ENCODE data around the gene JARID2.

JARID2 gene

DNA sequence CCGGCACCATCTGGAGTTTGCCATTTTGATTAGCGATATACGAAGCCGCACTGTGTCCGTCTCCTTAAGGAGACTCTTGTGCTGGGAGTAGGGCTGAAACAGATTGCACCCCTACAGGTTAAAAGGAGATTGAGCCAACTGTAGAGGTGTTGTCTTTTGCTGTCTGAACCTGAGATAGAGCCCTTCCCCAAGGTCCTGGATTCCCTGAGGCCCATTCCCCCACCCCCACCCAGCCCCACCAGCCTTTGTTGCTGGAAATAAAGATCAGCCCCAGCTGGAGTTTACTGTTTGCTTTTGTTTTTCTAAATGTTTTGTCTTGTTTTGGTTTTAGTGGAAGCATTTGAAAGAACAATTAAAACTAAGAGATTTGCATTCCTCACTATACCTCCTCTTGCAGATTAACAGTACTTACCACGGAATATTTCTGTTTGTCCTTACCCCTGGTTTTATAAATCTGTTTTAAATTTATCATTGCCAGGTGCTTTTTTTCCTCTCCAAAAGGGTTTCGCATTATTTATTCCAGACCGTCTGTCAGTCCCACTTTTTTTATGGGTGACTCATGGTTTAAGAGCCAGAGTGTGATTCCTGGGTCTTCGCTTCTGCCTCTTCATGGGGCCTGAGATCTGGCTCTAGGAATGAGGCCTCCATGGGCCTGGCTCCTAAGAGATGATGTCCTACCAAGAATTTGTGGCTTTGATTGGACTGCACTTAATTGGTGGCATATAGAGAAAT, 247.7 kb downstream of the JARID2 start:
- DNase-seq (ENCODE audit: low read depth): no peak

DNA sequence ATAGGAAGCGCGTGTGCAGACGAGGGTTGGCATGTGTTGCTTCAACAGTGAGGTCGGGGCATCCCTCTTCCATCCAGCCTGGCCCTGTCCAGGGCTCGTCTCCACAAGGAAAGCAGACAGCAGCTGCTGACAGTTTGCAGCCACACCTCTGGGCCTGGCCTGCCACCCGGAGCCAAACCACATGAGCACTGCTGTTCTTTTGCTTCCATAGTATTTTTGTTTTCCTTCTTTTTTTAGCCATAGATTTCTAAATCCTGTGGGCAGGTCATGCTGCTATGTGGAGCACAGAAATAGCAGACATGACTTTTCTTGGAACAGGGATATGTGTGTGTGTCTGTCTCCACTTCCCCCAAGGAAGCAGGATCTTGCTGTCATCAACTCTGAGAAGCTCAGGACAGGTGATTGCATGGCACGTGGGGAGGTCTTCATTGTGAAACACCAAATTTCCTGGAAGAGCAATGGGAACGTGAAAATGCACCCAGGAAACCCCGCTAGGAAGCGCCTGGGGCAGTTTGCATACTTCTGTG, 249.6 kb downstream of the JARID2 start:
- DNase-seq (ENCODE audit: low read depth): no peak

DNA sequence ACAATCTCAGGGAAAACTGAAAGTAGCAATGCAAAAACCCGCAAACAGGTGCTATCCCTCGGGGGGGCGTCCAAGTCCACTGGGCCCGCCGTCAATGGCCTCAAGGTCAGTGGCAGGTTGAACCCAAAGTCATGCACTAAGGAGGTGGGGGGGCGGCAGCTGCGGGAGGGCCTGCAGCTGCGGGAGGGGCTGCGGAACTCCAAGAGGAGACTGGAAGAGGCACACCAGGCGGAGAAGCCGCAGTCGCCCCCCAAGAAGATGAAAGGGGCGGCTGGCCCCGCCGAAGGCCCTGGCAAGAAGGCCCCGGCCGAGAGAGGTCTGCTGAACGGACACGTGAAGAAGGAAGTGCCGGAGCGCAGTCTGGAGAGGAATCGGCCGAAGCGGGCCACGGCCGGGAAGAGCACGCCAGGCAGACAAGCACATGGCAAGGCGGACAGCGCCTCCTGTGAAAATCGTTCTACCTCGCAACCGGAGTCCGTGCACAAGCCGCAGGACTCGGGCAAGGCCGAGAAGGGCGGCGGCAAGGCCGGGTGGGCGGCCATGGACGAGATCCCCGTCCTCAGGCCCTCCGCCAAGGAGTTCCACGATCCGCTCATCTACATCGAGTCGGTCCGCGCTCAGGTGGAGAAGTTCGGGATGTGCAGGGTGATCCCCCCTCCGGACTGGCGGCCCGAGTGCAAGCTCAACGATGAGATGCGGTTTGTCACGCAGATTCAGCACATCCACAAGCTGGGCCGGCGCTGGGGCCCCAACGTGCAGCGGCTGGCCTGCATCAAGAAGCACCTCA, 250.7 kb downstream of the JARID2 start:
- DNase-seq (ENCODE audit: low read depth): no peak

DNA sequence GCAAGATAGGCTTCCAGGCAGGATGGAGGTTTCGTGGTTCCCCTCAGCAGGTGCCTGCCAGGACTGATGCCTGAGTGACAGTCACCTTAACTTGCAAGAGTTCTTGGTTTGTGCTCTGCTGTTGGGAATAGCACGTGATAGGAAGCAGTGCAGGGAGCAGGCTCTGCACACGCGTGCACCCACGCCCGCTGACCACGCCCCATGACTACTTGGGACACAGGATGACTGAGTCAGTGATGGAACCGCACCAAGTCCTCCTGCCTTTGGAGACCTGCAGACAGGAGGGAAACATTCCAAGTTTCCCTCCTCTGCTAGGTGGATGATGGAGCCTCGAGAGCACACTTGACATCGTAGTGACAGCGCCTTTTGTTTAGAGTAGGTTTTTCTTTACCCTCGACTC, 252.8 kb downstream of the JARID2 start:
- DNase-seq (ENCODE audit: low read depth): no peak

GRCh38 chr6:15499125-15499524, 253.3 kb downstream of the JARID2 start:
- DNase-seq (ENCODE audit: low read depth): no peak

DNA sequence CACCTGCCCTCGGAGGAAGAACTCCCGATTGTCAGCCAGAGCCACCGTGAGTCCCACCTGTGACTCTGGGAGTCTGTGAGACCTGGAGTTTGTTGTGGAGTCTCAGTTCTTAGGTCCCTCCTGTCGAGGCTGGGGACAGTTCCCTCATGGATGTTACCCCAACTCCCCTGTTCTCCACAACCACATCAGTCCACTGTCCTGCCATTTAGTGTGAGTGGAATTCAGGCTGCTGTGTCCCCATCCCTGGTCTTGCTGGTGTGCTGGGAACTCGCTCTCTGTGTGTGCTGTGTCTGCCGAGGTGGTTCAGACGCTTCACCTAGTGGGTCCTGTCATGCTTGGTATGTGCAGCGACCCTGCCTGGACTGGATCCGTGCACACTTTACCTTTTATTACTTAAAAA, 253.7 kb downstream of the JARID2 start:
- DNase-seq (ENCODE audit: low read depth): no peak

DNA sequence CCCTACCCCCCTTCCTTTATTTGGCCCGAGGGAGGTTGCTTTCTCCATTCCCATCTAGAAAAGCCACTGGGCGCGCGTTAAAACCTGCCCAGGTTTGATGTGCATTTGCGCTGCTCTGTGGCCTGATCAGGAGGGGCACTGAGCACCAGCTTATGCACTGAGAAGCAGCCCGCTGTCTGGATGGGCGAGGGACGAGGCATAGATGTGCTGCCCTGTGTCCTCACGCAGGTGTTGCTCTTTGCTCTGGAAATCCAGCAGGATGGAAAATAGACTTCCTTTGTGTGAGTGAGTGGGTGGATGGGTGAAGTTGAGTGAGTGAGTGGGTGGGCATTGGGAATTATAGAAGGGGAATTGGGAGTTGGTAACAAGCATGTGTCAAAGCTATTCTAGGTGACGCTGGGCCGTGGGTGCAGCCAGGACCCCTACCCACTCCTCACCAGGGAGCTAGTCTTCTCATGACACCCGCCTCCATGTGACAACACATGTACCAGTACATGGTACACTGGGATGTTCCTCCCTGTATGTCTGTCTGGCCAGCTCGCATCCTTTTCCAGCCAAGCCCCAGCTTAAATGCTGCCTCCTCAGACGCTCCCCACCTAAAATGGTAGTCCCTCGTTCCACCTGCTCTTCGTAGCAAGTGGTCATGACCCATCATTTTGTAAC, 254.3 kb downstream of the JARID2 start:
- no peak for DNase-seq (ENCODE audit: low read depth)

GRCh38 chr6:15500901-15501825, 255.3 kb downstream of the JARID2 start:
- no peak for DNase-seq (ENCODE audit: low read depth)

DNA sequence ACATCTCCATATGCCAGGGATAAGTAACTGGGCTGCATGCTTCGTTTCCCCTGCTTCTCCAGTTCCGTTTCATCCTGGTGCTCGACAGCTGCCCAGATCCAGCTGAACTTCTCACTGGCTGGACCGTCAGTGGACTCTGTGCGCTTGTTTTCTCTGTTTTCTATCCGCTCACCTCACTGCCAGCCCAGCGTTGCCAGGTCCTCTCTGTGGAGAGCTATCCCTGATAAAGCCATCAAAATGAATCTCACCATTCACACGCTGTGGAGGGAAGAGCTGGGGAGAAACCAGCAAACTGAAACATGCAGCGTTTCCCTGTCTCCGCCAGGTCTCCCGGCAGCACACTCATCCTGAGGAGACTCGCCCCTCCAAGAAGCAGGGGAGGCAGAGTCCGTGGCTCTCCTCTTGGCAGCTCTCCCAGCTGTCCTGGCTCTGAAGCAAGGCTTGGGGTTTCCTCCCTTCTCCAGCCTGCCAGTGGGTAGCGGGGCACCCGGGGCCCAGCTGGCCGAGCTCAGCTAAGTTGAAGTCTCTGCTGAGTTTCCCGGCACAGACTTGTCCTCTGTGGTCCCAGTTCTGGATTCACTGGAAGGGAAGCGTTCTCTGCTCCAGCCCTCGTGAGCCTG, 256.1 kb downstream of the JARID2 start:
- no peak for DNase-seq (ENCODE audit: low read depth)

DNA sequence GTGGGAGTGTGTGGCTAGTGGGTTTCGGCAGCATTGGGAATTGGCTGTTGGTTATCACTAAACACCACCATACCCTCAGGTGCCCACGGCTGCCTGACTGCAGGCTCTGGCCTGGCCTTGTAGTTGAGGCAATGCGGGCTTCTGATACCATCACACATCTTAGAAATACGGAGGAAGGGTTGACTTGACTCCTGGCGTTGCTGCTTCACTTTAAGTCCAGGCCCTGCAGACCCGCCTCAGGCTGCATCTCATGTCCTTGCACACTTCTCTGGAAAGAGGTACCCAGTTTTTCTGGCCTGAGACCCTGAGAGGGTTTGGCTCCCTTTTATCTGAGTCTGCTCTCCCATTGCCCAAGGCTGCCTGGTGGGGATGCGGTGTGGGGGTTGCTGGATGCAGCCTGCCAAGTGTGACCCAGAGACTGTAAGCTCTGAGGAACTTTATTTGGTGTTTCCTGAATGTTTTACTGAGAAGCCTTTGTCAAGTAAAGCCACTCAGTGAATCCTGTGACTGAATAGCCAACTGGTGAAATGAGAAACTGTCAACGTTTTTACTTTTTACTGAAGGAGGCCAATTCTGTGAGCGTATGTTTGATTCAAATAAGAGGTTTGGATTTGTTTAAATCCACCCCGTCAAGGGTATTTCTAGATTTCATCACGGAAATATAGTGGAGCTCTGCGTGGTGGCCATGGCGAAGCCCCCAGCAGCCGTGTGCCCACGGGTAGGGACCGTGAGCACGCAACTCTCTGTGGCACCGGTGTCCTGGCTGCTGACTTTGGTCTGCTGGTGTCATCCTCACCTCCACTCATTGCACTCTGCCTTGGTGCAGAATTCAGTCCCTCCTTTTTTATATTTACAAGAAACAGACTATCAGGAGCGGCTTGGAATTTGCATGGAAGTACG, 256.8 kb downstream of the JARID2 start:
- DNase-seq (ENCODE audit: low read depth): no peak

DNA sequence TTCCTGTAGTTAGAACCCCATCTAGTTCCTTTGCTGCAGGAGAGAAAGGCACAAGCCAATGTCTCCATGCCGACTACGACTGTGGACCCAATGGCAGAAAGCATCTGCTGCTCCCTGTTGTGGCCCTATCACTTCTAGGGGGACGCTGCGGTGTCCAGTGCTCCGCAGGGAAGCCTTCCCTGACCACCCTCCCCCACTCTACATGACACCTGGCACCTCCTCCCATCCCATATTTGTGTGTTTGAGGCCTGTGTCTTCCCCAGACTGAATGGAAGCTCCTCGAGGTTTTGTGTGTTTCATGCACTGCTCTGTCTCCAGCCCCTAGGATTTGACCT, 257.4 kb downstream of the JARID2 start:
- no peak for DNase-seq (ENCODE audit: low read depth)

GRCh38 chr6:15504040-15504495, 258.2 kb downstream of the JARID2 start:
- no peak for DNase-seq (ENCODE audit: low read depth)

DNA sequence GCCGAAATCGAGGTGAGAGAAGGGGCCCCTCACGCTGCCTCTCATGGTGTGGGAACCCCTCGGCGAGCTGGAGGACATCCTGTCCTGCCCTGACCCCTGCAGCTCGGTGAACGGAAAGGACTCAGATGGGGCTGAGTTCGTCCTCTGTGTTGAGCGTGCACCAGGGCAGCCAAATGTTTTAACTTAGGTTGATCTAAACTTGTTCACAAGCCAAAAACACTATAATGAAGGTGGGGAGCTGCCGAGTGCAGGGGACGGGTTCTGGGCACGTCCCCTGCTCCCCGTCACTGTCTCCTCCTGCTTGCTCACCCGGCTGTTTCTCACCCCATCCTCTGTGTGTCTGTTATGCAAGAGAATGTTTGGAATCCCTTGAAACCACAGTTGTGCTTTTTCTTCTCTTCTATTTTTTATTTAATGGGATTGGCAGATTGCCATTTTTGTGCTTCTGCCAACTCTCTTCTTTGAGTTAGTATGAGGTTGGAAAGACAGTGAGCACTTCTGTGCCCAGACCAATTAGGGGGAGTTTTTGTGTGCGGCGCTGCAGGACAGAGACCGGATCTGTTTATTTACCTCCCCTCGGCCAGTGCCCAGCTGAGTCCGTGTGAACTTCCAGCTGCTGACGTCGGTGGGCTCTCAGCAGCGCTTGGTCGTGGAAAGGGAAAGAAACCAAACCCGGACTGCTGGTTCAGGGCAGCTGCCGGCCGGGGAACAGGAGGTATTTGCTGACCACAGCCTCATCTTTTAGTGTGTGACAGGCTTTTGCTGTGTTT, 258.9 kb downstream of the JARID2 start:
- no peak for DNase-seq (ENCODE audit: low read depth)

- DNase-seq (ENCODE audit: low read depth): no peak
Measured at GRCh38 chr6:15505463-15505918, 259.6 kb downstream of the JARID2 start.

- no peak for DNase-seq (ENCODE audit: low read depth)
Measured at GRCh38 chr6:15506066-15506465, 260.2 kb downstream of the JARID2 start.

DNA sequence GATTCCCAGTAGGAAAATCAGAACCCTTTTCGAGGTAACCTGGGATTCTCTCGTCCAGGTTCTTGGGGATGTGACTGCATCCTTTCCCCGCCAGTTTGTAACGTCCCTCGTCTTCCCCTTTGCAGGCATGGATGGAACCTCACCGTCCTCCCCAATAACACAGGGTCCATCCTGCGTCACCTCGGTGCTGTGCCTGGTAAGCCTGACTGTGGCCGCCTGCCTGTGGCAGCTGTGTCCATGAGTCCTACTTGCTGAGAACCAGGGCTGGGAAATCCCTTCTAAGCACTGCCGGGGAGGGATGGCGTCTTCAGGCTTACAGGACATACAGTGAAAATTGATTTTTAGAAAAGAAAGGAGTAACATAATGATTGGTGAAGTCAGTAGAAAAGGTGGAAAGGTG, 261.4 kb downstream of the JARID2 start:
- DNase-seq (ENCODE audit: low read depth): no peak

- DNase-seq (ENCODE audit: low read depth): no peak
Measured at GRCh38 chr6:15507746-15508145, 261.9 kb downstream of the JARID2 start.

- DNase-seq (ENCODE audit: low read depth): no peak
Measured at GRCh38 chr6:15508441-15508871, 262.6 kb downstream of the JARID2 start.

DNA sequence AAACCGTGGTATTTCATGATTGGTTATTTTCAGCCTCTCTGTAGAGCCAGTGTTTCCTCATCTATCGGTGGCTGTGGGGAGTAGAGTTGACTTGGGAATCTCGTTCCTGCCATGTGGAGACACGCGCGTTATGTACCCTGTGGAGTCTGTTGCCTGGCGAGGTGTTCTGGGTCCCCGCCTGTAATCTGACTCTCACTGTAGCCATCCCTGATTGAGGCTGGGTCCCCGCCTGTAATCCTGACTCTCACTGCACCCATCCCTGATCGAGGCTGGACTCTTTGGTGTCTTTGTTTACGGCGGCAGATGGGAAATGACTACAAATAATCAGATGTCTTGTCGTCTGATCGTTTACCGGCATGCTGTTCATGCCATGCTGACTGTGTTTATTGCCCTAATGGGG, 263.1 kb downstream of the JARID2 start:
- no peak for DNase-seq (ENCODE audit: low read depth)

Measured in activated T-helper 1 cell treated with Interleukin-2 at 50 U/mL for 16 hours (primary cell).